NCI-H2196 treated with DMSO at 0.1 percent for 48 hours (cell line): ENCODE results near the gene ARL4A.
A peak's percentile ranks its signal among the peaks of the same experiment; 100 is the strongest.

ENCODE experiments used
- DNase-seq: peaks from one replicate; lab custom pipeline; 2025; ENCODE audit not compliant: unreplicated experiment; lab: John Stamatoyannopoulos, UW

The ARL4A gene

GRCh38 chr7:12722636-12723605, 35.5 kb downstream of the ARL4A start:
- no peak for DNase-seq

- DNase-seq: no peak
These were observed 38.3 kb downstream of the ARL4A start for GRCh38 chr7:12725575-12726316.

DNA sequence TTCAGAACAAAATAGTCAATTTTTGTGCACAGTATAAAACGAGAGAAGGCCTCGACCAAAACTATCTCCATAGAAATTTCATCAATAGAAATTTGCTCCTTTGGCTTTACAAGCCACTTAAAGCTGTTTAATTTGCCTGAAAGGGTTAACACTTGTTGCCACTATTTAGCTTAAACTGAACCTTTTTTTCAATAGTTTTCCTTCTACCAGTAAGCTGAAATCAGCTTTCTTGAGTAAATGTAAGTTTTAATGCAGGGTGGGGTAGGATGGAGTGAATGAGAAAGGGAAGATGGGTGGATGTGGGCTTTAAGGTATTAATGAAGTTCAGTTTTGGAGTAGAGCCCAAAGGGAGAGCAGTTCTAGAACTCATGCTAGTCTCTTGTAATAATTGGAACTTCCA, 39.5 kb downstream of the ARL4A start:
- no peak for DNase-seq

DNA sequence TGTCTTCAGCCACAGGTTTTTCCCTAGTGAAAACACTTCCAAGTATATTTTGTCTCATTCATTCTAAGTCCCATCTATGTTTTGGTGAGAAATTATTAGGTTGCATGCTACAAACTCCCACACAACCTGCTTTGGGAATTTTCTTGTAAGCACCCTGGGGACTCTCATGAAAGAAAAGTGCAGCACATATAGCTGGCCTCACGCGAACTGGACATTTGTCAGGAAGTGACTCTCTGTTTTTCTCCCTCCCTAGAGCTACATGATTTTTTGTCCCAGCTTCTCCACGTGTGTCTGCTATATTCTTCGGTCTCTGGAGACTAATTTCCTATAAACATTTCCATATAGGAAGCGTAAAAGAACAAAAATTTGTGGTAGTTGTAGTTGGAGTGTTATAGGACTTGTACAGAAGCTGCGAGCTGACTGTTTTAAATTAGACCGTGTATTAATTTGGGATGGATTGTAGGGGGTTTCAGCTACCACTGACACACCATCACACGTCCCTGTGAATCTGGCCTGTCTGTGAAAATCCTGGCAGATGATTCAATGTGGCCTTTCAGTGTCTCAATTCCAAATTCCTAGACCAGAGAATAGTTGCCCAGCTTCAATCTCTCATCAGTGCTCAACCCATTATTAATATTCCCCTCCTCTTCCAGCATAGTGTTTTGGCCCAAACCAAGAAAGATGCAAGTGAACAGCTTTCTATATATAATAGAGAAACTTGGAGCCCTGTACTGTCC, 40.2 kb downstream of the ARL4A start:
- DNase-seq: no peak

GRCh38 chr7:12728192-12728538, 40.7 kb downstream of the ARL4A start:
- DNase-seq: no peak

GRCh38 chr7:12729112-12729511, 41.7 kb downstream of the ARL4A start:
- DNase-seq: peak; percentile 47

GRCh38 chr7:12730523-12730922, 43.1 kb downstream of the ARL4A start:
- DNase-seq: no peak

GRCh38 chr7:12731214-12731656, 43.8 kb downstream of the ARL4A start:
- no peak for DNase-seq

DNA sequence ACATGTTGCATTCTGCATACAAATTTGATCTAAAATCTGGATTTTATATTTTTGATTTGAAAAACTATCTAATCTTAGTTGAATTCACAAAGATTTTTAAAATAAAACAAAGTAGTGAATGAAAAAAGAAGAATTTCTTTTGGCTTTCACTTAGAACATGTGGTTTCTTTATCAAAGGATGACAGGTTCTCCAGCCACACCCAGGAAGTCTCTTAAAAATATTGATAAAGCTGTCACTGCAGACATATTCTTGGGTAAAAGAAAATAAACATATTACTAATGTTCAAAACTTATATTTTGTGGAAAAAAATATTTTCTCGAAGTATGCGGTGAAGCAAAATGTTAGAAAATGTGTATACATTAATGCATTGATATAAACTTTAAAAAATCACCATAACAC, 44.3 kb downstream of the ARL4A start:
- DNase-seq: no peak

- DNase-seq: no peak
These were observed 45.0 kb downstream of the ARL4A start for GRCh38 chr7:12732428-12732827.

- no peak for DNase-seq
These were observed 48.5 kb downstream of the ARL4A start for GRCh38 chr7:12735923-12736322.

GRCh38 chr7:12737373-12737772, 49.9 kb downstream of the ARL4A start:
- no peak for DNase-seq

GRCh38 chr7:12737836-12738235, 50.4 kb downstream of the ARL4A start:
- no peak for DNase-seq

- no peak for DNase-seq
These were observed 51.2 kb downstream of the ARL4A start for GRCh38 chr7:12738665-12739064.
